ENCODE measurements around the gene NUBP2.

The NUBP2 gene

DNA sequence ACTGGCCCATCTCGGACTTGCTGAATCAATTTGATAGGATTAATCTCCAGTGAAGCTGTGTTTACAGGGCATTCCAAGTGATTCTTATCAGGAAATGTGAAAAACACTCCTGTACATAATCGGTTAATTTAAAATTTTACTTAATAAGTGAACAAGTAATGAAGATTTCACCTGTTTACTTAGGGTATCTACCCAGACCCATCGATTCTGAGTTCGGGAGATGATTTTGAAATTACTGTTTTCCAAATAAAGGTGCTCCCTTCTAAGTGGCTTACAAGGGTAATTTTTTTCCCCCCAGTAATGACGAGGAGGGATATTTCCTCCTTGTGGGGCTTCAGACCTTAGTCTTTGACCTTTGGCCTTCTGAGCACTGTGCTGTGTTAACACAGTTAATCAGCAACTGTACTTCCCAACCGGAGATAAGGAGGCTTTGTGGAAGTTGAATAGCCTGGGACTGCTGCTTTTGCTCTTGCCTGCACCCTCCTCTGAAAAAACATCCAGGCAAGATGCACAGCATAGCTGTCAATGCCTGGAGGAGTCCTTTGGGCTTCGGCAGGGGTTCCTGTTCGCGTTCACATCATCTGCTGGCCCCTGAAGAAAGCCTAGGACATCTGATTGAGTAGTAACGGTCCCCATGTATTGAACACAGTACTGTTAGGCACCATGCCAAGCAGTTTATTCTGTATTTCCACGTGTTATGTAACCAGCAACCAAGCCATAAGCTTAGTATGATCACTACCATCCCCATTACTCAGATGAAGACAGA is 46.1 kb downstream of the NUBP2 start:
- no peak for DNase-seq (ENCODE audit: low spot score)

DNA sequence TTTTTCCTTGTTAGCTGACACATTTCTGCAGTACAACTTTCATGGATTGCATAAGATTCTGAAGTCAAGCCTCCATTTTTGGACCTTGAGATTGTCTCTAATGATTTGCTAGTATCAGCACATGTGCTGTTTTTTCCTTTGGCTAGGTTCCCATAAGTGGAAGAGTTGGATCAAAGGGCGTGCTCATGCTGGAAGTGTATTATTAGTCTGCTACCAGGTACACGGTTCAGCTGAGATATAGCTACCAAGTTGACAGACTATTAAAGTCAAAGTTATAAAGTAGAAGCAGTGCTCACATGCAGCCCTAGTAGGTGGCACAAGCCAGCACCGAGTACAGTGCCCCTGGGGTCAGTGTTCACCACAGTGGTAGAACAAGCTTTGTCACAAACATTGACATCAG is 47.5 kb downstream of the NUBP2 start:
- DNase-seq (ENCODE audit: low spot score): no peak

DNA sequence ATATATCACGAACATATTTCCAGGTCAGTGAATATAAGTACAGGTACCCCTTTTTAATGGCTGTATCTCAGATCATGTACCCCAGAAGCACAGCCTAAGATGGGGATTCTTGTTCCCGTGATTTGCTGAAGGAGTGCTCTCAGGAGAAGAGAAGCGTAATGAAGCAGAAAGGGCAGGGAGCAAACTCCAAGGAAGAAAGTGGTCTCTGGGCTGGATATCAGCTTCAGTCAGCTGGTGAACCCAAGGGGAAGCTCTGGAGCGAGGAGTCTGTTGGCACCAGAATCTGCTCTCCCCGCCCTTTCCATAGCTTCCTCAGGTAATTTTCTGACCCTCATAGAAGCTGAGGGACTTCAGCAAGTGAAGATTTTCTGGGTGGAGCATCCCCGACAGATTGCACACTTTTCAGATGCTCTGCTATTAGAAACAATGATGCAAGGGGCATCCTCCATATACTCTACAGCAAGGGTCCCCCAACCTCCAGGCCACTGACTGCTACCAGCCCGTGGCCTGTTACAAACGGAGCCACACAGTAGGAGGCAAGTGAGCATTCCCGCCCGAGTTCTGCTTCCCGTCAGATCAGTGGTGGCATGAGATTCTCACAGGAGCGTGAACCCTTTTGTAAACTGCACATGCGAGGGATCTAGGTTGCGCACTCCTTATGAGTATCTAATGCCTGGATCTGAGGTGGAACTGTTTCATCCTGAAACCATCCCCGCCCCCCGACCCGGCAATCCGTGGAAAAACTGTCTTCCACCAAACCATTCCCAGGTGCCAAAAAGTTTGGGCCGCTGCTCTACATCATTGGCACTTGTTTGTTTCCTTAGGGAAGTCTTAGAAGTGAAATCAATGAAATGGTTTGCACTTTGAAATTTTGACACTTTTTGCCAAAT is 48.7 kb downstream of the NUBP2 start:
- no peak for DNase-seq (ENCODE audit: low spot score)

DNA sequence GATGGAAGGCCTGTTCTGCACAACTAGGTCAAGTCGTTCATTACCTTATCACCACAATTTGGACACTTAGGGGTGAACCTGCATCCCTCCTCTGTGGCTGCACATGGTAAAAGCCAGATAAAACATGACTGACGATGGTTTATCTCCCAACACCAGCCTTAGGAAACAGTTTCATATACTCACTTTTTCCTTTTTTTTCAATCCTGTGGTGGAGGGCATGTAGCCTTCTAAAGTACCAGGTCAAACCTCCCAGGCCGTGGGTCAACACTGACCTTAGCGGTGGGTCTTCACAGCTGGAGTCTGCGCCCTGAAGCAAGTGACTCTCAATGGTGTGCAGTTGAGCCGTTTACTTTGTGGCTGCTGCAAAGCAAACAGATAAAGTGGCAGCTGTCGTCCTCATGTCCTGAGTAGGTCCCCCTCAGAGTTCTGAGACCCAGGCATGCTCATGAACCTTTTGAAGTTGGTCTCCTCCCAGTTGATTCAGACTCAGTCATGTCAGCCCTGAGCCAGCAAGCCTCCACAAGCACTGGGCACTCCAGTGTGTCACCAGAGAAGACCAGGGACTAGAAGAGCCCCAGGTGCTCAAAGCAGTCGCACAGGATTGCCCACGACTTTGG is 50.2 kb downstream of the NUBP2 start:
- DNase-seq (ENCODE audit: low spot score): no peak

DNA sequence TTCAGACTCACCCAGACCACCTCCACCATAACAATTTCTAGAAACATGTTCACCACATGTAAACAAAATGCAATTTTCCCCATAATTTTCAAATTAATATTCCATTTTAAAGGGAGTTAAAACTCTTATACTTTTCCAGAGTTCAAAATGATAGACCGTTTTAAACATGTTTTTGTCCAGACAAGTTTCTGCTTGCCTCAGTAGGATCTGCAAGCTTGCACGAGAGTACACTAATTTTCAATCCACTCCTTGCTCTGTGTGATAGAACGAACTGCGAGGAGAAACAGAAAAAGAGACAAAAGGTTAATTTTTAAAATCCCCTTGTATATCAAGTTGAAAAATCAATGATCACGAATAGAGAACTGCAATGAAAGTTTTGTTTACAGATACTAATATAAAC is 51.3 kb downstream of the NUBP2 start:
- no peak for DNase-seq (ENCODE audit: low spot score)
